ENCODE results near the gene GPR141. TPM values are rescaled to one million over a fixed set of nuclear protein-coding genes. Genes with fewer than 3 reads are reported as not detected.

GPR141 gene
- total and polyA plus RNA-seq, 2 experiments from 2014 or later = not detected

DNA sequence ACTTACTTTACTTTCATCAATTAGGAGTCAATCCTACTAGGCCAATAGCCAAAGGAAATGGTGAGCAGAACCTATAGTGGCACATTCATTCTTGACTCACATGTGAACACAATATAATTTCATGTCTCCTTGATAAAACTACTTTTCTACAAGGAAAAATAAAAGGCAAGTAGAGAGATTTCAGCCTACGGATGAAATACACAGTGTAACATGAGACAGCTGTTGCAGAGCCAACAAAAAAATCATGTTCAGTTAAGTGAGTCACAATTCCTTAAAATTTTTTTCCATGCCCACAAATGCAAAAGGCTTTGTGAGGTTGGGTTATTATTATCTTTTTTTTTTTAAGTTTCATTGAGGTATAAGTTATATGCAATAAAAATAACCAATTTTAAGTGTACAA lies 54.8 kb downstream of the GPR141 start:
- Histone ChIP-seq H3K79me2 (ENCODE audit: insufficient read depth) (no peaks in the 10 kb centered on the region), H3K4me3 (no peak overlapping the region), H3F3A (ENCODE audit: insufficient read depth) (no peaks in the 10 kb centered on the region), H3K27ac (no peak overlapping the region), H3K9me3 (ENCODE audit: low read depth) (no peaks in the 10 kb centered on the region), H2AFZ (no peak overlapping the region), H3K27me3 (replicated peaks; ENCODE audit: insufficient read depth) (no peaks in the 10 kb centered on the region), H3K4me1 (ENCODE audit: insufficient read depth) (no peaks in the 10 kb centered on the region), H3K9ac (no peak overlapping the region), H3K9me2 (ENCODE audit: insufficient read depth) (no peaks in the 10 kb centered on the region), H3K4me2 (ENCODE audit: unreplicated experiment) (no peak overlapping the region), H3K36me3 (ENCODE audit: low read depth) (no peaks in the 10 kb centered on the region), H4K20me1 (ENCODE audit: insufficient read depth) (no peaks in the 10 kb centered on the region)
- 0 to 5% methylated on average over 1 of the region's 1 CpG for WGBS, 2 experiments (ENCODE audit: low coverage in 1 of 2, low lambda C conversion rate in 2 of 2, missing lambda C conversion rate in 2 of 2)
- no peak for DNase-seq
- TF ChIP-seq EZH2phosphoT487 (IDR thresholded peaks at IDR 0.05; ENCODE audit: insufficient read depth, low read depth) (no peak), EZH2 (IDR thresholded peaks at IDR 0.05; ENCODE audit: insufficient read depth, poor library complexity, severe bottlenecking) (no peak)
- in situ Hi-C loops (cut with MboI) = no loop called here

DNA sequence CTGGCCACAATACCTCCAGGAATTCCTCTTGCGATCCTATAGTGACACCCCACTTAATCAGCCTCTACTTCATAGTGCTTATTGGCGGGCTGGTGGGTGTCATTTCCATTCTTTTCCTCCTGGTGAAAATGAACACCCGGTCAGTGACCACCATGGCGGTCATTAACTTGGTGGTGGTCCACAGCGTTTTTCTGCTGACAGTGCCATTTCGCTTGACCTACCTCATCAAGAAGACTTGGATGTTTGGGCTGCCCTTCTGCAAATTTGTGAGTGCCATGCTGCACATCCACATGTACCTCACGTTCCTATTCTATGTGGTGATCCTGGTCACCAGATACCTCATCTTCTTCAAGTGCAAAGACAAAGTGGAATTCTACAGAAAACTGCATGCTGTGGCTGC lies 56.8 kb downstream of the GPR141 start:
- Histone ChIP-seq H3K9ac (no peak overlapping the region), H3K4me1 (ENCODE audit: insufficient read depth) (no peaks in the 10 kb centered on the region), H3K36me3 (ENCODE audit: low read depth) (no peaks in the 10 kb centered on the region), H3K79me2 (ENCODE audit: insufficient read depth) (no peaks in the 10 kb centered on the region), H3K4me3 (no peak overlapping the region), H4K20me1 (ENCODE audit: insufficient read depth) (no peaks in the 10 kb centered on the region), H3K27ac (no peak overlapping the region), H3F3A (ENCODE audit: insufficient read depth) (no peaks in the 10 kb centered on the region), H3K27me3 (replicated peaks; ENCODE audit: insufficient read depth) (no peaks in the 10 kb centered on the region), H2AFZ (no peak overlapping the region), H3K9me3 (ENCODE audit: low read depth) (no peaks in the 10 kb centered on the region), H3K4me2 (ENCODE audit: unreplicated experiment) (no peak overlapping the region), H3K9me2 (ENCODE audit: insufficient read depth) (no peaks in the 10 kb centered on the region)
- 46 to 54% methylated on average over 7 of the region's 7 CpGs for WGBS, 2 experiments (ENCODE audit: low coverage in 1 of 2, low lambda C conversion rate in 2 of 2, missing lambda C conversion rate in 2 of 2)
- in situ Hi-C loops (cut with MboI) = no loop called here
- TF ChIP-seq EZH2 (IDR thresholded peaks at IDR 0.05; ENCODE audit: insufficient read depth, poor library complexity, severe bottlenecking) (no peak), EZH2phosphoT487 (IDR thresholded peaks at IDR 0.05; ENCODE audit: insufficient read depth, low read depth) (no peak)
- DNase-seq = no peak

DNA sequence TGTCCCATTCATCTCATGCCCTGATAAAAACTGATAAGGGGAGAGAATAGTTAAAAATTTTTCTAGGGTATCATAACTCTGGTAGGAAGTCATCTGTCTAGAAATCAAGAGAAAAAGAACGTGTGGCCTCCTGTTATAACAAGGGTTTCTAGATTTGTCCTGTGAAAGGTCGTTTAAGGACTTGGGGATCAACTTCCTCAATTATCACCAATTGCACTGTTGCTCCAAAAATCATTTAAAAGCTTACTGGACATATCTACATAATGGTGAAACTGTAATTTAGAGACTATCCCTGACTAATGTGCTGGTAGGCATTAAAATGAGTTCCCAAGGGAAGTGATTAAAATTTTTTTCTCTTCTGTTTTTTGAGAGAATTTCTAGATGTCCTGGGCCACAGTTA lies 58.2 kb downstream of the GPR141 start:
- Histone ChIP-seq H3F3A (ENCODE audit: insufficient read depth) (no peaks in the 10 kb centered on the region), H3K79me2 (ENCODE audit: insufficient read depth) (no peaks in the 10 kb centered on the region), H3K9me2 (ENCODE audit: insufficient read depth) (no peaks in the 10 kb centered on the region), H3K27me3 (replicated peaks; ENCODE audit: insufficient read depth) (no peaks in the 10 kb centered on the region), H3K36me3 (ENCODE audit: low read depth) (no peaks in the 10 kb centered on the region), H2AFZ (no peak overlapping the region), H3K9ac (no peak overlapping the region), H3K4me2 (ENCODE audit: unreplicated experiment) (no peak overlapping the region), H3K4me3 (no peak overlapping the region), H3K27ac (no peak overlapping the region), H3K4me1 (ENCODE audit: insufficient read depth) (no peaks in the 10 kb centered on the region), H4K20me1 (ENCODE audit: insufficient read depth) (no peaks in the 10 kb centered on the region), H3K9me3 (ENCODE audit: low read depth) (no peaks in the 10 kb centered on the region)
- DNase-seq = no peak
- in situ Hi-C loops (cut with MboI) = no loop called here
- WGBS, 2 experiments (ENCODE audit: low coverage in 1 of 2, low lambda C conversion rate in 2 of 2, missing lambda C conversion rate in 2 of 2) = 3 to 5% methylated on average over 2 of the region's 2 CpGs
- TF ChIP-seq EZH2 (IDR thresholded peaks at IDR 0.05; ENCODE audit: insufficient read depth, poor library complexity, severe bottlenecking) (no peak), EZH2phosphoT487 (IDR thresholded peaks at IDR 0.05; ENCODE audit: insufficient read depth, low read depth) (no peak)

DNA sequence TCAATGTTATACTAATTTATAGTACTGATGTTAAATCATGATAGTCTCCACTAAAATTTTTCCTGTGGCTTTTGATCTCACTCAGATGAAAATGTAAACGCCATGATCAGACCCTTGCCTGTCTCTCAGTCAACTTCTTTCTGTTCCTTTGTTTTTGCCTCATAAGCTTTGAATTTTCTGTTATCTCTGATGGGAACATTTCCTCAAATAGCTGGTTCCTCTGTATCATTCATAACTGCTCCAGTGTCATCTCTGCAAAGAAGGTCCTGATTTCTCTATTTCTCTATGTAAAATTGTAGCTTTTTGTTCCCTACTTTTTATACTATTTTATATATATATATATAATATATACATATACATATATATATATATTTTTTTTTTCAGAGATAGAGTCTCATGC lies 67.5 kb downstream of the GPR141 start:
- no peak for DNase-seq
- in situ Hi-C loops (cut with MboI) = no loop called here
- no peak overlapping the region for H3K27ac ChIP-seq
- H3K27me3 ChIP-seq (replicated peaks; ENCODE audit: insufficient read depth) = no peaks in the 10 kb centered on the region
- WGBS, 2 experiments (ENCODE audit: low coverage in 1 of 2, low lambda C conversion rate in 2 of 2, missing lambda C conversion rate in 2 of 2) = 7 to 11% methylated on average over 1 of the region's 1 CpG
- H3K9ac ChIP-seq = no peak overlapping the region
- no peaks in the 10 kb centered on the region for H4K20me1 ChIP-seq (ENCODE audit: insufficient read depth)
- H3K4me3 ChIP-seq = no peak overlapping the region
- H3F3A ChIP-seq (ENCODE audit: insufficient read depth) = no peaks in the 10 kb centered on the region
- H3K79me2 ChIP-seq (ENCODE audit: insufficient read depth) = no peaks in the 10 kb centered on the region
- no peaks in the 10 kb centered on the region for H3K4me1 ChIP-seq (ENCODE audit: insufficient read depth)
- H3K9me2 ChIP-seq (ENCODE audit: insufficient read depth) = no peaks in the 10 kb centered on the region
- H3K36me3 ChIP-seq (ENCODE audit: low read depth) = no peaks in the 10 kb centered on the region
- H2AFZ ChIP-seq = no peak overlapping the region
- no peak overlapping the region for H3K4me2 ChIP-seq (ENCODE audit: unreplicated experiment)
- TF ChIP-seq EZH2 (IDR thresholded peaks at IDR 0.05; ENCODE audit: insufficient read depth, poor library complexity, severe bottlenecking) (no peak), EZH2phosphoT487 (IDR thresholded peaks at IDR 0.05; ENCODE audit: insufficient read depth, low read depth) (no peak)
- no peaks in the 10 kb centered on the region for H3K9me3 ChIP-seq (ENCODE audit: low read depth)
